ENCODE measurements around the gene PLAGL1. TPM values are rescaled to one million over a fixed set of nuclear protein-coding genes. Genes with fewer than 3 reads are reported as not detected.

PLAGL1 gene
- total and polyA plus RNA-seq, 2 of the 8 experiments (the other 6 are each of a cell fraction or from before 2014, with no cell fraction given) = 0.94 to 1.1 TPM

DNA sequence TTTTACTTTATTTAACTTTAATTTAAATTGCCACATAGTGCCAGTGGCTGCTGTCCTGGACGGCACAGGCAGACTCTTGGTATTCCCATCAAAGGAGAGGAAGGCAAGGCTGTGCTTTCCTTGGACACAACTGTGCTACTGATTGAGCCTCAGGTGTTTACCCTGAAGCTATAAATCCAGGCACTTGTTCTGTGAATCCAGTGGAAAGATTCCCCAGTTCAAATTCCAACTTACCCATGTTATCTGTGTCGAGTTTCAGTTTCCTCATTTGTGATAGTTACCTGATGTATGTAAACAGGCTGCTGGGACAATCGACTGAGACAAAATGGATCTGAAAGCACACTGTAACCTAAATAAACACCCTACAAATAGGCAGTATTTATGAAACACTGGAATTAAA is 57.2 kb downstream of the PLAGL1 start:
- H3K4ac ChIP-seq (replicated peaks; ENCODE audit: insufficient read length, low read depth, low read length) = no peak overlapping the region
- H4K20me1 ChIP-seq (replicated peaks in 1 of 2; ENCODE audit: control insufficient read depth in 1 of 2, insufficient read depth in 2 of 2, low read length in 2 of 2) = no peaks in the 10 kb centered on the region
- no peaks in the 10 kb centered on the region for H3K23me2 ChIP-seq (ENCODE audit: low read depth, low read length)
- H2AK5ac ChIP-seq (ENCODE audit: low read depth, low read length) = no peak overlapping the region
- H3K36me3 ChIP-seq (ENCODE audit: control insufficient read depth in 2 of 4, insufficient read depth in 4 of 4, low read length in 3 of 4) = no peaks in the 10 kb centered on the region; a peak in 1 of 8 replicates
- H3K56ac ChIP-seq (replicated peaks; ENCODE audit: insufficient read length, low read depth, low read length) = no peak overlapping the region
- H4K5ac ChIP-seq (ENCODE audit: insufficient read length, low read depth, low read length) = no peak overlapping the region
- 52% methylated on average over 3 of the region's 3 CpGs; no CpG with 5 or more reads in 1 of the 2 experiments for WGBS, 2 experiments (ENCODE audit: extremely low coverage in 1 of 2, insufficient coverage in 1 of 2, insufficient read length in 1 of 2, insufficient replicate concordance in 2 of 2, low coverage in 1 of 2, low lambda C conversion rate in 2 of 2, missing lambda C conversion rate in 1 of 2)
- H3K14ac ChIP-seq (ENCODE audit: insufficient read length) = no peak overlapping the region
- no peak overlapping the region for H2BK15ac ChIP-seq (ENCODE audit: low read length)
- CTCF ChIA-PET (ENCODE audit: partially characterized antibody) = interaction anchor here (1.2 to 18.3 kb wide), 6 partner anchors 8 to 64 kb away, joined by 3 to 591 read pairs (median 8); no protein-coding TSS in a partner anchor
- H2BK20ac ChIP-seq (ENCODE audit: low read length) = no peak overlapping the region
- H3K79me2 ChIP-seq (ENCODE audit: control insufficient read depth in 1 of 2, insufficient read depth in 2 of 2, low read length in 2 of 2) = no peaks in the 10 kb centered on the region
- no peak overlapping the region for H2BK12ac ChIP-seq (ENCODE audit: low read depth, low read length)
- H2BK5ac ChIP-seq (ENCODE audit: low read depth, low read length) = no peak overlapping the region
- POLR2A ChIA-PET (ENCODE audit: partially characterized antibody) = interaction anchor here (1.1 kb wide), 1 partner anchor 11 kb away, joined by 3 read pairs; no protein-coding TSS in a partner anchor
- FAIRE-seq (no peak), DNase-seq (ENCODE audit: low read depth in 1 of 2, low spot score in 2 of 2) (no peak)
- H3K4me1 ChIP-seq (replicated peaks in 1 of 4; ENCODE audit: control insufficient read depth in 3 of 4, insufficient read depth in 4 of 4, low read length in 3 of 4) = peaks cover 0 to 4% (median 1%) of the 10 kb centered on the region in 4 experiments; a peak in 4 of 7 replicates
- H4K91ac ChIP-seq (replicated peaks; ENCODE audit: insufficient read length, low read length) = no peak overlapping the region
- peaks cover under 1 to 12% (median 10%) of the 10 kb centered on the region in 4 experiments; a peak in 6 of 7 replicates for H3K27me3 ChIP-seq (replicated peaks in 1 of 4; ENCODE audit: control insufficient read depth in 3 of 4, extremely low read depth in 1 of 4, insufficient read depth in 3 of 4, low read length in 3 of 4)
- H2BK120ac ChIP-seq (replicated peaks; ENCODE audit: low read depth, low read length) = no peak overlapping the region
- H4K8ac ChIP-seq (ENCODE audit: extremely low read depth, insufficient read depth, low read length) = no peak overlapping the region
- no peak overlapping the region for H3K4me3 ChIP-seq (ENCODE audit: extremely low read depth in 1 of 4, insufficient read depth in 2 of 4, low read depth in 3 of 4, low read length in 4 of 4)
- no peak overlapping the region for H3K9ac ChIP-seq (replicated peaks in 1 of 4; ENCODE audit: extremely low read depth in 1 of 4, low read depth in 3 of 4, low read length in 3 of 4)
- peaks cover 5 to 6% of the 10 kb centered on the region in 2 experiments for H3K9me3 ChIP-seq (ENCODE audit: insufficient read depth in 2 of 2, low read depth in 1 of 2, low read length in 1 of 2)
- no peaks in the 10 kb centered on the region for H3K79me1 ChIP-seq (ENCODE audit: low read depth, low read length)
- no peak overlapping the region for H3K18ac ChIP-seq (ENCODE audit: extremely low read depth, low read length)
- no peak overlapping the region for H2AFZ ChIP-seq (ENCODE audit: low read length)
- no peak overlapping the region for H3K27ac ChIP-seq (ENCODE audit: low read depth, low read length)
- no peak overlapping the region for H3K4me2 ChIP-seq (ENCODE audit: insufficient read depth in 1 of 2, low read depth in 2 of 2, low read length in 2 of 2)
- H3K23ac ChIP-seq (ENCODE audit: insufficient read length) = no peak overlapping the region
- TF ChIP-seq SP1 (IDR thresholded peaks at IDR 0.05; ENCODE audit: low read depth, low read length) = no peak
- TF ChIP-seq TEAD4 (IDR thresholded peaks at IDR 0.05; ENCODE audit: low read depth, low read length) = no peak
- TF ChIP-seq, protein P1, sequence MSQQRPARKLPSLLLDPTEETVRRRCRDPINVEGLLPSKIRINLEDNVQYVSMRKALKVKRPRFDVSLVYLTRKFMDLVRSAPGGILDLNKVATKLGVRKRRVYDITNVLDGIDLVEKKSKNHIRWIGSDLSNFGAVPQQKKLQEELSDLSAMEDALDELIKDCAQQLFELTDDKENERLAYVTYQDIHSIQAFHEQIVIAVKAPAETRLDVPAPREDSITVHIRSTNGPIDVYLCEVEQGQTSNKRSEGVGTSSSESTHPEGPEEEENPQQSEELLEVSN (IDR thresholded peaks at IDR 0.05) = no peak
- TF ChIP-seq, protein P2, sequence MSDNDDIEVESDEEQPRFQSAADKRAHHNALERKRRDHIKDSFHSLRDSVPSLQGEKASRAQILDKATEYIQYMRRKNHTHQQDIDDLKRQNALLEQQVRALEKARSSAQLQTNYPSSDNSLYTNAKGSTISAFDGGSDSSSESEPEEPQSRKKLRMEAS (IDR thresholded peaks at IDR 0.05) = no peak
- no peak for TF ChIP-seq HDAC2 (IDR thresholded peaks at IDR 0.05; ENCODE audit: borderline replicate concordance in 1 of 2, low read depth in 2 of 2, low read length in 2 of 2)
- TF ChIP-seq SP2 (IDR thresholded peaks at IDR 0.05; ENCODE audit: low read length) = no peak
- no peak for TF ChIP-seq CEBPB (IDR thresholded peaks at IDR 0.05; ENCODE audit: low read depth, low read length)
- TF ChIP-seq NANOG (IDR thresholded peaks at IDR 0.05; ENCODE audit: insufficient read depth, low read depth, low read length, poor library complexity, severe bottlenecking) = no peak
- no peak for TF ChIP-seq FOSL1 (IDR thresholded peaks at IDR 0.05; ENCODE audit: insufficient read depth, low read depth, low read length)
- TF ChIP-seq TCF12 (IDR thresholded peaks at IDR 0.05; ENCODE audit: low read depth, low read length) = no peak
- TF ChIP-seq GTF2F1 (IDR thresholded peaks at IDR 0.05; ENCODE audit: borderline replicate concordance, low read depth, low read length) = no peak
- TF ChIP-seq ASH2L (IDR thresholded peaks at IDR 0.05; ENCODE audit: low read length) = no peak
- no peak for TF ChIP-seq CREB1 (IDR thresholded peaks at IDR 0.05)
- no peak for TF ChIP-seq CBX5 (IDR thresholded peaks at IDR 0.05; ENCODE audit: low read depth, low read length)
